HG03175 (cell line): ENCODE results near the gene C1orf198.

Source experiments
- ATAC-seq: cut with Tn5 transposase; IDR thresholded peaks from one replicate; pipeline ENCODE4 v1.9.1; 2021; ENCODE audit warnings: mild to moderate bottlenecking, moderate library complexity; ENCODE audit not compliant: unreplicated experiment

The C1orf198 gene

GRCh38 chr1:230790026-230790425 lies 78.3 kb downstream of the C1orf198 start:
- ATAC-seq: no peak

GRCh38 chr1:230788561-230789275 lies 79.6 kb downstream of the C1orf198 start:
- ATAC-seq: no peak

DNA sequence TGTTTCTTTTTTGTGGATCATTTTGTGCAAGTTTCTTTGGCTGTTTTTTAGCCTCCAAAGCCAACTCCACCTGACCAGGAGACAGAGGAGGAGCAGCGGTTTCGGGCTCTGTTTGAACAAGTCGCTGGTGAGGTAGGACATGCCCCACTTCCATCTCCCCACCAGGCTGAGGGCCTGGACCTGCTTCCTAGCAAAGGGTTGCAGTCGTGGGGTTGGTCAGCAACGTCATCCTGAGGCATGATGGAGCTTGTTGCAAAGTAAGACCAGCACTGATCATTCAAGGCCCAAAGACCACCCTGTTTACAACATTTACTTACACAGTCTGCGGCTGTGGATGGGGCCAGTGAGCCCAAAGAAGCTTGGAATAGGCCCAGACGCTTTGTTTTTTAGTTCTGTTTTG lies 80.8 kb downstream of the C1orf198 start:
- ATAC-seq: no peak
